Neural progenitor cell (in vitro differentiated cells): ENCODE data around the gene PDF. TPM values are rescaled to one million over a fixed set of nuclear protein-coding genes. Genes with fewer than 3 reads are reported as not detected.

Experiments used
- DNase-seq: peaks from one replicate; pipeline ENCODE4 v3.0.0-alpha.2; 2016; ENCODE audit warnings: low spot score
- H2AFZ ChIP-seq: fragments of 200-600 bp; sonication (generic); replicated peaks from 2 replicates; pipeline ENCODE4 v1.6.1; 2016; ENCODE audit warnings: antibody characterized with exemption
- H3F3A ChIP-seq: fragments of 200-600 bp; sonication (generic); 2 replicates; pipeline ENCODE4 v1.6.1; 2016; ENCODE audit warnings: antibody characterized with exemption, low read depth
- H3K27ac ChIP-seq: fragments of 200-600 bp; sonication (generic); 2 replicates; pipeline ENCODE4 v1.5.1; 2016; ENCODE audit warnings: mild to moderate bottlenecking
- H3K27me3 ChIP-seq: fragments of 200-600 bp; sonication (generic); 2 replicates; pipeline ENCODE4 v1.6.1; 2016; ENCODE audit warnings: mild to moderate bottlenecking, moderate library complexity
- H3K36me3 ChIP-seq: fragments of 200-600 bp; sonication (generic); 2 replicates; pipeline ENCODE4 v1.5.1; 2016
- H3K4me1 ChIP-seq: fragments of 200-600 bp; sonication (generic); 2 replicates; pipeline ENCODE4 v1.6.1; 2016; ENCODE audit warnings: mixed run types
- H3K4me2 ChIP-seq: fragments of 200-600 bp; sonication (generic); 2 replicates; pipeline ENCODE4 v1.6.1; 2016
- H3K4me3 ChIP-seq: fragments of 200-600 bp; sonication (generic); 2 replicates; pipeline ENCODE4 v1.5.1; 2016
- H3K79me2 ChIP-seq: fragments of 200-600 bp; sonication (generic); 2 replicates; pipeline ENCODE4 v1.6.1; 2016; ENCODE audit warnings: low read depth
- H3K9ac ChIP-seq: fragments of 200-600 bp; sonication (generic); 2 replicates; pipeline ENCODE4 v1.6.1; 2016
- H3K9me3 ChIP-seq: fragments of 200-600 bp; sonication (generic); 2 replicates; pipeline ENCODE4 v1.5.1; 2016; ENCODE audit warnings: low read depth
- H4K20me1 ChIP-seq: fragments of 200-600 bp; sonication (generic); 2 replicates; pipeline ENCODE4 v1.6.1; 2016; ENCODE audit warnings: low read depth
- H3K27ac Mint-ChIP-seq: 3 replicates; pipeline ENCODE4 v1.8.0; 2021; ENCODE audit warnings: mixed read lengths
- H3K27me3 Mint-ChIP-seq: 2 replicates; pipeline ENCODE4 v1.8.0; 2022; ENCODE audit warnings: low read depth, mild to moderate bottlenecking, inconsistent platforms, moderate library complexity, mixed read lengths; ENCODE audit not compliant: insufficient read depth
- H3K36me3 Mint-ChIP-seq: 3 replicates; pipeline ENCODE4 v1.8.0; 2021; ENCODE audit warnings: mixed read lengths
- H3K4me1 Mint-ChIP-seq: 3 replicates; pipeline ENCODE4 v1.8.0; 2021; ENCODE audit warnings: mixed read lengths
- H3K4me3 Mint-ChIP-seq: 3 replicates; pipeline ENCODE4 v1.8.0; 2021; ENCODE audit warnings: mild to moderate bottlenecking, moderate library complexity, mixed read lengths
- H3K9me3 Mint-ChIP-seq: 3 replicates; pipeline ENCODE4 v1.8.0; 2020; ENCODE audit warnings: mixed read lengths
- EZH2 ChIP-seq: fragments of 200-600 bp; sonication (generic); IDR thresholded peaks from 2 replicates; pipeline ENCODE4 v1.6.1; 2017; ENCODE audit warnings: antibody characterized with exemption, mild to moderate bottlenecking, moderate library complexity
- EZH2phosphoT487 ChIP-seq: fragments of 200-600 bp; sonication (generic); IDR thresholded peaks from 2 replicates; pipeline ENCODE4 v1.6.1; 2017; ENCODE audit warnings: antibody characterized with exemption
- total RNA-seq: library from RNA; depleted of rRNA; stranded (reverse); fragments of >200 nt; gene quantifications from 2 replicates; pipeline ENCODE4 v1.2.3, GENCODE V29; 2015; ENCODE audit warnings: low replicate concordance
- TF ChIP-seq, protein P1 (sequence below): fragments of 200-600 bp; sonication (generic); IDR thresholded peaks from 2 replicates; pipeline ENCODE4 v1.5.1; 2017; ENCODE audit warnings: antibody characterized with exemption, mild to moderate bottlenecking

The PDF gene
- total RNA-seq, 1 donor from 2014 or later, result 12.9 TPM

- H3K4me1 Mint-ChIP-seq, result no peaks in the 10 kb centered on the region
- H3K4me3 Mint-ChIP-seq, result no peak overlapping the region
- H3K4me3 ChIP-seq, result no peak overlapping the region
- H3K27ac Mint-ChIP-seq, result no peak overlapping the region
- no peaks in the 10 kb centered on the region for H3K4me1 ChIP-seq
- no peaks in the 10 kb centered on the region for H3K27me3 Mint-ChIP-seq
- no peaks in the 10 kb centered on the region for H4K20me1 ChIP-seq
- H3K4me2 ChIP-seq, result no peak overlapping the region
- peak; percentile 54 for DNase-seq
- no peak overlapping the region for H2AFZ ChIP-seq
- H3K27me3 ChIP-seq, result no peaks in the 10 kb centered on the region
- no peaks in the 10 kb centered on the region for H3K9me3 ChIP-seq
- no peak overlapping the region for H3K9ac ChIP-seq
- H3K36me3 ChIP-seq, result no peaks in the 10 kb centered on the region
- H3K27ac ChIP-seq, result no peak overlapping the region
- H3F3A ChIP-seq, result no peaks in the 10 kb centered on the region
- H3K79me2 ChIP-seq, result no peaks in the 10 kb centered on the region
- TF ChIP-seq, protein P1, sequence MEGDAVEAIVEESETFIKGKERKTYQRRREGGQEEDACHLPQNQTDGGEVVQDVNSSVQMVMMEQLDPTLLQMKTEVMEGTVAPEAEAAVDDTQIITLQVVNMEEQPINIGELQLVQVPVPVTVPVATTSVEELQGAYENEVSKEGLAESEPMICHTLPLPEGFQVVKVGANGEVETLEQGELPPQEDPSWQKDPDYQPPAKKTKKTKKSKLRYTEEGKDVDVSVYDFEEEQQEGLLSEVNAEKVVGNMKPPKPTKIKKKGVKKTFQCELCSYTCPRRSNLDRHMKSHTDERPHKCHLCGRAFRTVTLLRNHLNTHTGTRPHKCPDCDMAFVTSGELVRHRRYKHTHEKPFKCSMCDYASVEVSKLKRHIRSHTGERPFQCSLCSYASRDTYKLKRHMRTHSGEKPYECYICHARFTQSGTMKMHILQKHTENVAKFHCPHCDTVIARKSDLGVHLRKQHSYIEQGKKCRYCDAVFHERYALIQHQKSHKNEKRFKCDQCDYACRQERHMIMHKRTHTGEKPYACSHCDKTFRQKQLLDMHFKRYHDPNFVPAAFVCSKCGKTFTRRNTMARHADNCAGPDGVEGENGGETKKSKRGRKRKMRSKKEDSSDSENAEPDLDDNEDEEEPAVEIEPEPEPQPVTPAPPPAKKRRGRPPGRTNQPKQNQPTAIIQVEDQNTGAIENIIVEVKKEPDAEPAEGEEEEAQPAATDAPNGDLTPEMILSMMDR, result peak; percentile 71
- TF ChIP-seq EZH2, result no peak
- no peaks in the 10 kb centered on the region for H3K9me3 Mint-ChIP-seq
- peaks cover 4% of the 10 kb centered on the region for H3K36me3 Mint-ChIP-seq
Measured at GRCh38 chr16:69286941-69287713, 43.3 kb downstream of the PDF start.

GRCh38 chr16:69285240-69285639 lies 45.1 kb downstream of the PDF start:
- H3K27ac ChIP-seq, result no peak overlapping the region
- Mint-ChIP-seq H3K4me1 (no peaks in the 10 kb centered on the region), H3K27ac (no peak overlapping the region), H3K9me3 (peaks cover 2% of the 10 kb centered on the region), H3K4me3 (no peak overlapping the region), H3K27me3 (no peaks in the 10 kb centered on the region), H3K36me3 (peaks cover 5% of the 10 kb centered on the region)
- peaks cover 4% of the 10 kb centered on the region for H3F3A ChIP-seq
- H3K4me3 ChIP-seq, result no peak overlapping the region
- TF ChIP-seq, protein P1, result no peak
- TF ChIP-seq EZH2, result no peak
- no peak for TF ChIP-seq EZH2phosphoT487
- H3K9me3 ChIP-seq, result no peaks in the 10 kb centered on the region
- no peak overlapping the region for H3K4me2 ChIP-seq
- H3K36me3 ChIP-seq, result no peaks in the 10 kb centered on the region
- H2AFZ ChIP-seq, result no peak overlapping the region
- H3K27me3 ChIP-seq, result no peaks in the 10 kb centered on the region
- DNase-seq, result no peak
- no peak overlapping the region for H3K9ac ChIP-seq
- no peaks in the 10 kb centered on the region for H3K4me1 ChIP-seq
- no peaks in the 10 kb centered on the region for H3K79me2 ChIP-seq
- H4K20me1 ChIP-seq, result no peaks in the 10 kb centered on the region

DNA sequence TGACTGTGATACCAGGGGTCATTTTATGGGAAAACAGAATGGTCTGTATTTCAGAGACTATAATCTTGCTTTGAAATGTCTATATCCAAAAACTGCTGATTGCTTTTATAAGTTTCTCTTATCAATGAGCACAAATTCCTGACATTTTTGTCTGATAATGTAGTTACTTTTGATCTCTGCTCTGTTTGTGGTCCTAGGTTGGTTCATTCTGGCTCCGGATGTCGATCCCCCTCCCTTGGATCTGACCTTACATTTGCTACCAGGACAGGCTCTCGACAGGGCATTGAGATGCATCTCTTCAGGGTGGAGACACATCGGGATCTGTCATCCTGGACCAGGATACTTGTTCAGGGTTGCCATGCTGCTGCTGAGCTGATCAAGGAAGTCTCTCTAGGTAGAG lies 46.5 kb downstream of the PDF start:
- H2AFZ ChIP-seq, result no peak overlapping the region

More for the DNA sequence above, 46.5 kb downstream of the PDF start:
- peaks cover 7% of the 10 kb centered on the region for H3K36me3 Mint-ChIP-seq
- no peaks in the 10 kb centered on the region for H3K9me3 ChIP-seq
- no peaks in the 10 kb centered on the region for H3K27me3 ChIP-seq
- no peak overlapping the region for H3K4me3 Mint-ChIP-seq
- H3K9me3 Mint-ChIP-seq, result peaks cover 4% of the 10 kb centered on the region
- no peak overlapping the region for H3K27ac Mint-ChIP-seq
- H3K79me2 ChIP-seq, result no peaks in the 10 kb centered on the region
- no peaks in the 10 kb centered on the region for H3K36me3 ChIP-seq
- no peak for TF ChIP-seq EZH2
- no peak for TF ChIP-seq EZH2phosphoT487
- TF ChIP-seq, protein P1, result no peak
- H3K9ac ChIP-seq, result no peak overlapping the region
- no peak overlapping the region for H3K27ac ChIP-seq
- H3K4me3 ChIP-seq, result no peak overlapping the region
- H3F3A ChIP-seq, result peaks cover 4% of the 10 kb centered on the region
- no peaks in the 10 kb centered on the region for H3K27me3 Mint-ChIP-seq
- no peak overlapping the region for H3K4me2 ChIP-seq
- no peaks in the 10 kb centered on the region for H3K4me1 ChIP-seq
- DNase-seq, result no peak
- H4K20me1 ChIP-seq, result no peaks in the 10 kb centered on the region
- no peaks in the 10 kb centered on the region for H3K4me1 Mint-ChIP-seq
